ENCODE measurements around the gene TBC1D21. TPM values are rescaled to one million over a fixed set of nuclear protein-coding genes. Genes with fewer than 3 reads are reported as not detected.

Gene TBC1D21
- total RNA-seq, 4 donors from 2014 or later: not detected

- in situ Hi-C loops (cut with MboI; ENCODE audit: low sequenced_read_pairs in 4 of 4) (no loop called here), intact Hi-C loops (cut with DNase I; ENCODE audit: low total_unique reads) (no loop called here)
- TF ChIP-seq, protein P1, sequence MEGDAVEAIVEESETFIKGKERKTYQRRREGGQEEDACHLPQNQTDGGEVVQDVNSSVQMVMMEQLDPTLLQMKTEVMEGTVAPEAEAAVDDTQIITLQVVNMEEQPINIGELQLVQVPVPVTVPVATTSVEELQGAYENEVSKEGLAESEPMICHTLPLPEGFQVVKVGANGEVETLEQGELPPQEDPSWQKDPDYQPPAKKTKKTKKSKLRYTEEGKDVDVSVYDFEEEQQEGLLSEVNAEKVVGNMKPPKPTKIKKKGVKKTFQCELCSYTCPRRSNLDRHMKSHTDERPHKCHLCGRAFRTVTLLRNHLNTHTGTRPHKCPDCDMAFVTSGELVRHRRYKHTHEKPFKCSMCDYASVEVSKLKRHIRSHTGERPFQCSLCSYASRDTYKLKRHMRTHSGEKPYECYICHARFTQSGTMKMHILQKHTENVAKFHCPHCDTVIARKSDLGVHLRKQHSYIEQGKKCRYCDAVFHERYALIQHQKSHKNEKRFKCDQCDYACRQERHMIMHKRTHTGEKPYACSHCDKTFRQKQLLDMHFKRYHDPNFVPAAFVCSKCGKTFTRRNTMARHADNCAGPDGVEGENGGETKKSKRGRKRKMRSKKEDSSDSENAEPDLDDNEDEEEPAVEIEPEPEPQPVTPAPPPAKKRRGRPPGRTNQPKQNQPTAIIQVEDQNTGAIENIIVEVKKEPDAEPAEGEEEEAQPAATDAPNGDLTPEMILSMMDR (IDR thresholded peaks at IDR 0.05 in 4 of 5, conservative IDR thresholded peaks at IDR 0.05 in 1 of 5): no peak
- Histone ChIP-seq H3K4me3 (no peak overlapping the region), H3K4me1 (peaks cover 22 to 24% of the 10 kb centered on the region in 2 donors), H3K9me3 (no peaks in the 10 kb centered on the region), H3K27ac (peak overlapping the region; percentile 3 to 33 (median 21)), H3K36me3 (no peaks in the 10 kb centered on the region), H3K27me3 (peaks cover 0 to 4% (median 3%) of the 10 kb centered on the region in 3 donors)
- ATAC-seq: no peak
- DNase-seq: no peak
These were observed 51.0 kb downstream of the TBC1D21 start for GRCh38 chr15:73924171-73924921.

DNA sequence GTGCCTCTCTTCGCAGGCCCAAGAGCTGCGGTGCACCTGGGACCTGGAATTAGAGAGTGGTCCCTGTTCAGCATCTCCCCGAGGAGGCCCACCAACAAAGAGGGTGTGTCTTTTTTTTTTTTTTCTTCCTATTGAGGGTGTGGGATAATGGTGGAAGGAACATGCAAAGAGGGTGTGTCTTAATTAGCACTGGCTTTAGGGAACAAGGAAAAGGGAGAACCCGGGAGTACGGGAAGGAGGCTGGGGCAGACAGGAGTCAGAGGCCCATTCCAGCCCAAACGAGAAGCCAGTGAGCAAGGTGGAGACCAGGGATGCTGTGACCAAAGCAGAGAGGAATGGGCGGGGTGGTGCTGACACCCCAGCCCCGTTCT is 52.5 kb downstream of the TBC1D21 start:
- ATAC-seq (no peak), DNase-seq (no peak)
- no peak for TF ChIP-seq POLR2A (IDR thresholded peaks at IDR 0.05)
- TF ChIP-seq, protein P1 (IDR thresholded peaks at IDR 0.05 in 4 of 5, conservative IDR thresholded peaks at IDR 0.05 in 1 of 5): no peak
- no peaks in the 10 kb centered on the region for H3K9me3 ChIP-seq
- peak overlapping the region in 3 of 4 donors; percentile 44 to 62 (median 47) for H3K4me3 ChIP-seq
- peak overlapping the region in 3 of 4 donors; percentile 78 to 84 (median 81) for H3K27ac ChIP-seq
- peaks cover 0 to 4% (median 3%) of the 10 kb centered on the region in 3 donors for H3K27me3 ChIP-seq
- no peaks in the 10 kb centered on the region for H3K36me3 ChIP-seq
- in situ Hi-C loops (cut with MboI; ENCODE audit: low sequenced_read_pairs in 4 of 4) (no loop called here), intact Hi-C loops (cut with DNase I; ENCODE audit: low total_unique reads) (no loop called here)
- peaks cover 22 to 24% of the 10 kb centered on the region in 2 donors for H3K4me1 ChIP-seq

- peak; percentile 29 to 66 for DNase-seq
- peaks cover 22 to 24% of the 10 kb centered on the region in 2 donors for H3K4me1 ChIP-seq
- intact Hi-C loops (cut with DNase I; ENCODE audit: low total_unique reads): no loop called here
These were observed 53.0 kb downstream of the TBC1D21 start, which contains the start of gene LOXL1 for GRCh38 chr15:73926219-73927002. Gene LOXL1, plus strand, starts transcription at chr15:73926462. Its CDS starts 322 bp downstream, at chr15:73926784.

DNA sequence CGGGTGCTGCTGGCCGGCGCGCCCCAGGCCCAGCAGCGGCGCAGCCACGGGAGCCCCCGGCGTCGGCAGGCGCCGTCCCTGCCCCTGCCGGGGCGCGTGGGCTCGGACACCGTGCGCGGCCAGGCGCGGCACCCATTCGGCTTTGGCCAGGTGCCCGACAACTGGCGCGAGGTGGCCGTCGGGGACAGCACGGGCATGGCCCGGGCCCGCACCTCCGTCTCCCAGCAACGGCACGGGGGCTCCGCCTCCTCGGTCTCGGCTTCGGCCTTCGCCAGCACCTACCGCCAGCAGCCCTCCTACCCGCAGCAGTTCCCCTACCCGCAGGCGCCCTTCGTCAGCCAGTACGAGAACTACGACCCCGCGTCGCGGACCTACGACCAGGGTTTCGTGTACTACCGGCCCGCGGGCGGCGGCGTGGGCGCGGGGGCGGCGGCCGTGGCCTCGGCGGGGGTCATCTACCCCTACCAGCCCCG is 53.7 kb downstream of the TBC1D21 start:
- H3K27me3 ChIP-seq: peaks cover 0 to 4% (median 3%) of the 10 kb centered on the region in 3 donors
- TF ChIP-seq POLR2A (IDR thresholded peaks at IDR 0.05): no peak
- TF ChIP-seq, protein P1 (IDR thresholded peaks at IDR 0.05 in 4 of 5, conservative IDR thresholded peaks at IDR 0.05 in 1 of 5): no peak
- peak overlapping the region; percentile 44 to 62 (median 53) for H3K4me3 ChIP-seq
- ATAC-seq (peak; percentile 37 to 52), DNase-seq (peak in 1 of 2 donors; percentile 45)
- H3K27ac ChIP-seq: peak overlapping the region; percentile 77 to 84 (median 80)
- intact Hi-C loops (cut with DNase I; ENCODE audit: low total_unique reads) (no loop called here), in situ Hi-C loops (cut with MboI; ENCODE audit: low sequenced_read_pairs in 4 of 4) (no loop called here)
- H3K36me3 ChIP-seq: no peaks in the 10 kb centered on the region
- H3K4me1 ChIP-seq: peaks cover 19 to 24% of the 10 kb centered on the region in 2 donors
- no peaks in the 10 kb centered on the region for H3K9me3 ChIP-seq

More at GRCh38 chr15:73926219-73927002, 53.0 kb downstream of the TBC1D21 start, which contains the start of gene LOXL1:
- TF ChIP-seq, protein P1 (IDR thresholded peaks at IDR 0.05 in 4 of 5, conservative IDR thresholded peaks at IDR 0.05 in 1 of 5): no peak
- peak; percentile 58 to 59 for TF ChIP-seq POLR2A (IDR thresholded peaks at IDR 0.05)
- peak within 1 kb of the TSS; percentile 44 to 62 (median 53) for H3K4me3 ChIP-seq
- peak; percentile 61 to 63 for ATAC-seq
- in situ Hi-C loops (cut with MboI; ENCODE audit: low sequenced_read_pairs in 4 of 4): no loop called here
- H3K27ac ChIP-seq: peak within 1 kb of the TSS; percentile 77 to 84 (median 80)
- H3K27me3 ChIP-seq: peaks cover 0 to 4% (median 3%) of the 10 kb centered on the region in 3 donors
- H3K36me3 ChIP-seq: no peaks in the 10 kb centered on the region
- no peaks in the 10 kb centered on the region for H3K9me3 ChIP-seq

Data from gastrocnemius medialis (tissue), 4 donors.